ENCODE results near the gene WWOX. TPM values are rescaled to one million over a fixed set of nuclear protein-coding genes. Genes with fewer than 3 reads are reported as not detected.

The WWOX gene
- total and polyA plus RNA-seq, 2 of the 13 experiments (the other 11 are each of a cell fraction or from before 2014, with no cell fraction given), result 9.1 to 37.4 TPM

- TF ChIP-seq AHDC1 (CRISPR knock-in tag; IDR thresholded peaks at IDR 0.05; ENCODE audit: borderline replicate concordance) (peak; percentile 100), LBX2 (CRISPR knock-in tag; IDR thresholded peaks at IDR 0.05; ENCODE audit: borderline replicate concordance) (no peak), HIC2 (CRISPR knock-in tag; IDR thresholded peaks at IDR 0.05; ENCODE audit: low read depth) (no peak), ZNF362 (CRISPR knock-in tag; IDR thresholded peaks at IDR 0.05; ENCODE audit: borderline replicate concordance) (peak; percentile 64; the same call in 1 of the 2 replicates), FOXC1 (CRISPR knock-in tag; IDR thresholded peaks at IDR 0.05; ENCODE audit: borderline replicate concordance) (peak; percentile 83; the same call in 1 of the 2 replicates), FOXM1 (CRISPR knock-in tag; IDR thresholded peaks at IDR 0.05) (no peak), NFATC3 (CRISPR knock-in tag; IDR thresholded peaks at IDR 0.05) (peak; percentile 62; the same call in 1 of the 2 replicates), PAF1 (CRISPR knock-in tag; IDR thresholded peaks at IDR 0.05) (no peak), ZNF383 (CRISPR knock-in tag; IDR thresholded peaks at IDR 0.05; ENCODE audit: borderline replicate concordance) (peak; percentile 86; the same call in 1 of the 2 replicates), CBX2 (IDR thresholded peaks at IDR 0.05; ENCODE audit: low read depth, low read length) (no peak), CBX2 (CRISPR knock-in tag; IDR thresholded peaks at IDR 0.05; ENCODE audit: low read depth) (no peak), TSC22D2 (CRISPR knock-in tag; IDR thresholded peaks at IDR 0.05; ENCODE audit: borderline replicate concordance) (peak; percentile 84; the same call in 1 of the 2 replicates), ZBTB4 (CRISPR knock-in tag; IDR thresholded peaks at IDR 0.05; ENCODE audit: borderline replicate concordance) (peak; percentile 97), CCAR2 (optimal IDR thresholded peaks at IDR 0.05; ENCODE audit: low read depth, low read length) (no peak), FOXA3 (CRISPR knock-in tag; IDR thresholded peaks at IDR 0.05) (peak; percentile 100), ZSCAN12 (CRISPR knock-in tag; IDR thresholded peaks at IDR 0.05) (0 out of 2 replicates have a peak, but pooled peaks have one; percentile 8)
These were observed 197.7 kb downstream of the WWOX start (continued) for GRCh38 chr16:78297066-78297666.
